SK-N-SH treated with all-trans-retinoic acid at 6 μM for 48 hours (cell line): ENCODE results near the gene WDR62.
A peak's percentile ranks its signal among the peaks of the same experiment; 100 is the strongest.

ENCODE experiments used
- ATAC-seq: fragments of 200-7000 bp; cut with Tn5 transposase; 3 replicates; pipeline ENCODE4 v1.9.1; 2020; ENCODE audit warnings: mild to moderate bottlenecking, moderate library complexity
- ARNTL ChIP-seq: fragments of 450-650 bp; formaldehyde crosslinking; IDR thresholded peaks from 2 replicates; pipeline ENCODE4 v1.5.0; 2020; ENCODE audit warnings: low read depth, mild to moderate bottlenecking, moderate library complexity, borderline replicate concordance
- BACH2 ChIP-seq: fragments of 250-450 bp; sonication (Bioruptor Pico); IDR thresholded peaks from 2 replicates; pipeline ENCODE4 v1.9.0; 2021; ENCODE audit warnings: mild to moderate bottlenecking, borderline replicate concordance
- CSDC2 ChIP-seq: fragments of 250-450 bp; sonication (Bioruptor Pico); IDR thresholded peaks from 2 replicates; pipeline ENCODE4 v1.5.0; 2020; ENCODE audit warnings: mild to moderate bottlenecking, moderate library complexity
- ESRRG ChIP-seq: fragments of 250-450 bp; sonication (Bioruptor Pico); IDR thresholded peaks from 2 replicates; pipeline ENCODE4 v1.6.1; 2021; ENCODE audit warnings: mild to moderate bottlenecking
- GLIS3 ChIP-seq: fragments of 250-450 bp; sonication (Bioruptor Pico); IDR thresholded peaks from 2 replicates; pipeline ENCODE4 v1.5.0; 2020; ENCODE audit warnings: mild to moderate bottlenecking, moderate library complexity
- ISL1 ChIP-seq: fragments of 250-450 bp; sonication (Bioruptor Pico); IDR thresholded peaks from 2 replicates; pipeline ENCODE4 v2.1.2; 2022; ENCODE audit warnings: mild to moderate bottlenecking, moderate library complexity
- OSR1 ChIP-seq: fragments of 250-450 bp; sonication (Bioruptor Pico); IDR thresholded peaks from 2 replicates; pipeline ENCODE4 v1.8.0; 2022; ENCODE audit warnings: moderate library complexity, mild to moderate bottlenecking, inconsistent platforms
- PPARA ChIP-seq: fragments of 250-450 bp; sonication (Bioruptor Pico); IDR thresholded peaks from 2 replicates; pipeline ENCODE4 v1.5.0; 2020; ENCODE audit warnings: mild to moderate bottlenecking, borderline replicate concordance
- RARB ChIP-seq: fragments of 250-450 bp; sonication (Bioruptor Pico); IDR thresholded peaks from 2 replicates; pipeline ENCODE4 v1.8.0; 2021; ENCODE audit warnings: mild to moderate bottlenecking, moderate library complexity
- TCF4 ChIP-seq: fragments of 250-450 bp; sonication (Bioruptor Pico); IDR thresholded peaks from 2 replicates; pipeline ENCODE4 v1.8.0; 2021; ENCODE audit warnings: mild to moderate bottlenecking, moderate library complexity, borderline replicate concordance
- ZFP3 ChIP-seq: fragments of 250-450 bp; sonication (Bioruptor Pico); IDR thresholded peaks from 2 replicates; pipeline ENCODE4 v1.5.0; 2020; ENCODE audit warnings: mild to moderate bottlenecking, moderate library complexity
- ZFP30 ChIP-seq: fragments of 450-650 bp; formaldehyde crosslinking; IDR thresholded peaks from 2 replicates; pipeline ENCODE4 v1.5.0; 2022; ENCODE audit warnings: mild to moderate bottlenecking, moderate library complexity
- ZNF565 ChIP-seq: fragments of 450-650 bp; formaldehyde crosslinking; conservative IDR thresholded peaks from 2 replicates; pipeline ENCODE4 v1.5.0; 2020; ENCODE audit warnings: low read depth, mild to moderate bottlenecking, moderate library complexity
- ZNF70 ChIP-seq: fragments of 450-650 bp; formaldehyde crosslinking; IDR thresholded peaks from 2 replicates; pipeline ENCODE4 v1.5.0; 2020; ENCODE audit warnings: mild to moderate bottlenecking, moderate library complexity
- ZNF8 ChIP-seq: fragments of 450-650 bp; formaldehyde crosslinking; IDR thresholded peaks from 2 replicates; pipeline ENCODE4 v1.5.0; 2020; ENCODE audit warnings: mild to moderate bottlenecking, moderate library complexity
- TF ChIP-seq, protein P1 (sequence below): fragments of 250-450 bp; sonication (Bioruptor Pico); IDR thresholded peaks from 2 replicates; pipeline ENCODE4 v1.5.0; 2020; ENCODE audit warnings: mild to moderate bottlenecking, moderate library complexity
- TF ChIP-seq, protein P2 (sequence below): fragments of 250-450 bp; sonication (Bioruptor Pico); IDR thresholded peaks from 2 replicates; pipeline ENCODE4 v1.5.1; 2021; ENCODE audit warnings: mild to moderate bottlenecking, moderate library complexity
- TF ChIP-seq, protein P3 (sequence below): fragments of 250-450 bp; sonication (Bioruptor Pico); IDR thresholded peaks from 2 replicates; pipeline ENCODE4 v1.8.0; 2021; ENCODE audit warnings: low read depth, mild to moderate bottlenecking, moderate library complexity, borderline replicate concordance
- TF ChIP-seq, protein P4 (sequence below): fragments of 250-450 bp; sonication (Bioruptor Pico); IDR thresholded peaks from 2 replicates; pipeline ENCODE4 v1.5.1; 2020; ENCODE audit warnings: low read depth, mild to moderate bottlenecking, moderate library complexity
- TF ChIP-seq, protein P5 (sequence below): fragments of 250-450 bp; sonication (Bioruptor Pico); IDR thresholded peaks from 2 replicates; pipeline ENCODE4 v1.8.0; 2020; ENCODE audit warnings: mild to moderate bottlenecking, moderate library complexity, borderline replicate concordance

The WDR62 gene

DNA sequence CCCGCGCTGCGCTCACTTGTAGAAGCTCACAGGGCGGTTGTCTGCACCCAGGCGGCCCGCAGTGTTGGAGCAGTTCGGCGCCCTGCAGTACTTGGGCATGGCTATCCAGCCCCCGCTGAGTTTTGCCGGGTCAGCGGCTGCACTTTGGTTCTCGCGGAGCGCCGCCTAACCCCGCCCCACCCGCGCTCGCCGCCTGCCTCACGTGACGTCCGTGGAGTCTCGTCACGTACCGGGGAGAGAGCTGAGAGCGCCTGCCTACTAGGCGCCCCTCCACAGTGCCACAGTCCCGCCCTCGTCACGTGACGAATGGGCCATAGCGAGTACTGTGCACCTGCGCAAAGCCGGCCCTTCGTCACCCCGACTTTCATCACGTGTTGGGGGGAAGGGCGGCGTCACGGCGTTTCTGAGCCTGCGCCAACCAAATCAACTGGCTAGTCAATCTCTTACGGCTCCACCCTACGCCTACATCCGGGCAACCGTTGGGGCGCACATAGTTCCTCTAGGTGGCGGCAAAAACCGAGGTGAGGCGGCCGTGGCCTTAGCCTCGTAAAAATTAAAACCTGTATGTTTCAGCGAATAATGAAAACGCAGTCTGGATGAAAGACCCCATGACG lies 471 bp upstream of the WDR62 start, which contains the start of gene THAP8:
Gene THAP8, minus strand, starts transcription at position 167 of the 614 bp plus-strand sequence. Its CDS starts 68 bp downstream, at position 99.
- peak; percentile 90 for ATAC-seq

DNA sequence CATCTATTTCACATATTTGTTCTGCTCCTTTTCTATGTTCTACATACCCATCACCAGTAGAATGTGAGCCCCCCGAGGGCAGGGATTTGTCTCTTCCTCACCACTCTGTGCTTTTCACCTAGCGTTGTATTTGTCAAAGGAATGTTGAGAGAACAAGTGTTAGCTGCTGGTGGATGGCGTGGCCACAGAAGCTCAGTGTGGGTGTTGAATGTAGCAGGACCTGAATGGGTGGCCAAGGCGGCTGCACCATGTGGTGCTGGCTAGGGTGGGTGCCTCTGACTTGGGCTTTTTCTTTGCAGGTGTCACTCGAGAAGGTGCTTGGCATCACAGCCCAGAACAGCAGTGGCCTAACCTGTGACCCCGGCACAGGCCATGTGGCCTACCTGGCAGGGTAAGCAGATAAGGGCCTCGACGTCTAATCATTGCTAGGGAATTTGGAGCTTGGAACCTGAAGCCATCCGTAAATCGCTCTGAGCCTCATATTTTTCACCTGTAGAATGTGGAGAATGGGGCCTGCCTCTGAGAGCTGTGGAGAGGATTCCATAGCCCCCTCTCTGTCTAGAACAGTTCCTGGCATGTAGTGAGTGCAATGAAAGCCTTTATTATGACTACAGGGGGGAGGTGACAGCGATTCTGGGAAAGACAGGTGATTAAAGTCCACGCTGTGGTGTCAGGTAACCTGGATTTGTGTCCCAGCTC lies 3.9 kb downstream of the WDR62 start:
- TF ChIP-seq, protein P1, sequence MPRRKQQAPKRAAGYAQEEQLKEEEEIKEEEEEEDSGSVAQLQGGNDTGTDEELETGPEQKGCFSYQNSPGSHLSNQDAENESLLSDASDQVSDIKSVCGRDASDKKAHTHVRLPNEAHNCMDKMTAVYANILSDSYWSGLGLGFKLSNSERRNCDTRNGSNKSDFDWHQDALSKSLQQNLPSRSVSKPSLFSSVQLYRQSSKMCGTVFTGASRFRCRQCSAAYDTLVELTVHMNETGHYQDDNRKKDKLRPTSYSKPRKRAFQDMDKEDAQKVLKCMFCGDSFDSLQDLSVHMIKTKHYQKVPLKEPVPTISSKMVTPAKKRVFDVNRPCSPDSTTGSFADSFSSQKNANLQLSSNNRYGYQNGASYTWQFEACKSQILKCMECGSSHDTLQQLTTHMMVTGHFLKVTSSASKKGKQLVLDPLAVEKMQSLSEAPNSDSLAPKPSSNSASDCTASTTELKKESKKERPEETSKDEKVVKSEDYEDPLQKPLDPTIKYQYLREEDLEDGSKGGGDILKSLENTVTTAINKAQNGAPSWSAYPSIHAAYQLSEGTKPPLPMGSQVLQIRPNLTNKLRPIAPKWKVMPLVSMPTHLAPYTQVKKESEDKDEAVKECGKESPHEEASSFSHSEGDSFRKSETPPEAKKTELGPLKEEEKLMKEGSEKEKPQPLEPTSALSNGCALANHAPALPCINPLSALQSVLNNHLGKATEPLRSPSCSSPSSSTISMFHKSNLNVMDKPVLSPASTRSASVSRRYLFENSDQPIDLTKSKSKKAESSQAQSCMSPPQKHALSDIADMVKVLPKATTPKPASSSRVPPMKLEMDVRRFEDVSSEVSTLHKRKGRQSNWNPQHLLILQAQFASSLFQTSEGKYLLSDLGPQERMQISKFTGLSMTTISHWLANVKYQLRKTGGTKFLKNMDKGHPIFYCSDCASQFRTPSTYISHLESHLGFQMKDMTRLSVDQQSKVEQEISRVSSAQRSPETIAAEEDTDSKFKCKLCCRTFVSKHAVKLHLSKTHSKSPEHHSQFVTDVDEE: no peak
- TF ChIP-seq PPARA (CRISPR knock-in tag) (no peak), ISL1 (CRISPR knock-in tag) (no peak), CSDC2 (CRISPR knock-in tag) (no peak), ZNF565 (CRISPR knock-in tag) (no peak), ZFP30 (CRISPR knock-in tag) (no peak), BACH2 (CRISPR knock-in tag) (no peak), ZFP3 (no peak)
- TF ChIP-seq, protein P2, sequence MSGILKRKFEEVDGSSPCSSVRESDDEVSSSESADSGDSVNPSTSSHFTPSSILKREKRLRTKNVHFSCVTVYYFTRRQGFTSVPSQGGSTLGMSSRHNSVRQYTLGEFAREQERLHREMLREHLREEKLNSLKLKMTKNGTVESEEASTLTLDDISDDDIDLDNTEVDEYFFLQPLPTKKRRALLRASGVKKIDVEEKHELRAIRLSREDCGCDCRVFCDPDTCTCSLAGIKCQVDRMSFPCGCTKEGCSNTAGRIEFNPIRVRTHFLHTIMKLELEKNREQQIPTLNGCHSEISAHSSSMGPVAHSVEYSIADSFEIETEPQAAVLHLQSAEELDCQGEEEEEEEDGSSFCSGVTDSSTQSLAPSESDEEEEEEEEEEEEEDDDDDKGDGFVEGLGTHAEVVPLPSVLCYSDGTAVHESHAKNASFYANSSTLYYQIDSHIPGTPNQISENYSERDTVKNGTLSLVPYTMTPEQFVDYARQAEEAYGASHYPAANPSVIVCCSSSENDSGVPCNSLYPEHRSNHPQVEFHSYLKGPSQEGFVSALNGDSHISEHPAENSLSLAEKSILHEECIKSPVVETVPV (CRISPR knock-in tag): no peak
- ATAC-seq: no peak

More for the DNA sequence above, 471 bp upstream of the WDR62 start, which contains the start of gene THAP8:
- TF ChIP-seq TCF4 (CRISPR knock-in tag): no peak
- TF ChIP-seq, protein P3, sequence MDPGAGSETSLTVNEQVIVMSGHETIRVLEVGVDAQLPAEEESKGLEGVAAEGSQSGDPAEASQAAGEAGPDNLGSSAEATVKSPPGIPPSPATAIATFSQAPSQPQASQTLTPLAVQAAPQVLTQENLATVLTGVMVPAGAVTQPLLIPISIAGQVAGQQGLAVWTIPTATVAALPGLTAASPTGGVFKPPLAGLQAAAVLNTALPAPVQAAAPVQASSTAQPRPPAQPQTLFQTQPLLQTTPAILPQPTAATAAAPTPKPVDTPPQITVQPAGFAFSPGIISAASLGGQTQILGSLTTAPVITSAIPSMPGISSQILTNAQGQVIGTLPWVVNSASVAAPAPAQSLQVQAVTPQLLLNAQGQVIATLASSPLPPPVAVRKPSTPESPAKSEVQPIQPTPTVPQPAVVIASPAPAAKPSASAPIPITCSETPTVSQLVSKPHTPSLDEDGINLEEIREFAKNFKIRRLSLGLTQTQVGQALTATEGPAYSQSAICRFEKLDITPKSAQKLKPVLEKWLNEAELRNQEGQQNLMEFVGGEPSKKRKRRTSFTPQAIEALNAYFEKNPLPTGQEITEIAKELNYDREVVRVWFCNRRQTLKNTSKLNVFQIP (CRISPR knock-in tag): no peak
- TF ChIP-seq, protein P4, sequence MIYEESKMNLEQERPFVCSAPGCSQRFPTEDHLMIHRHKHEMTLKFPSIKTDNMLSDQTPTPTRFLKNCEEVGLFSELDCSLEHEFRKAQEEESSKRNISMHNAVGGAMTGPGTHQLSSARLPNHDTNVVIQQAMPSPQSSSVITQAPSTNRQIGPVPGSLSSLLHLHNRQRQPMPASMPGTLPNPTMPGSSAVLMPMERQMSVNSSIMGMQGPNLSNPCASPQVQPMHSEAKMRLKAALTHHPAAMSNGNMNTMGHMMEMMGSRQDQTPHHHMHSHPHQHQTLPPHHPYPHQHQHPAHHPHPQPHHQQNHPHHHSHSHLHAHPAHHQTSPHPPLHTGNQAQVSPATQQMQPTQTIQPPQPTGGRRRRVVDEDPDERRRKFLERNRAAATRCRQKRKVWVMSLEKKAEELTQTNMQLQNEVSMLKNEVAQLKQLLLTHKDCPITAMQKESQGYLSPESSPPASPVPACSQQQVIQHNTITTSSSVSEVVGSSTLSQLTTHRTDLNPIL (CRISPR knock-in tag): no peak
- no peak; the same call in 1 of the 2 replicates for TF ChIP-seq ARNTL (CRISPR knock-in tag)
- no peak for TF ChIP-seq ESRRG (CRISPR knock-in tag)
- TF ChIP-seq GLIS3 (CRISPR knock-in tag): no peak
- TF ChIP-seq CSDC2 (CRISPR knock-in tag): no peak
- no peak for TF ChIP-seq ZNF70 (CRISPR knock-in tag)
- no peak for TF ChIP-seq OSR1 (CRISPR knock-in tag)
- TF ChIP-seq BACH2 (CRISPR knock-in tag): no peak
- no peak for TF ChIP-seq RARB (CRISPR knock-in tag)
- TF ChIP-seq, protein P2 (CRISPR knock-in tag): no peak
- TF ChIP-seq, protein P5, sequence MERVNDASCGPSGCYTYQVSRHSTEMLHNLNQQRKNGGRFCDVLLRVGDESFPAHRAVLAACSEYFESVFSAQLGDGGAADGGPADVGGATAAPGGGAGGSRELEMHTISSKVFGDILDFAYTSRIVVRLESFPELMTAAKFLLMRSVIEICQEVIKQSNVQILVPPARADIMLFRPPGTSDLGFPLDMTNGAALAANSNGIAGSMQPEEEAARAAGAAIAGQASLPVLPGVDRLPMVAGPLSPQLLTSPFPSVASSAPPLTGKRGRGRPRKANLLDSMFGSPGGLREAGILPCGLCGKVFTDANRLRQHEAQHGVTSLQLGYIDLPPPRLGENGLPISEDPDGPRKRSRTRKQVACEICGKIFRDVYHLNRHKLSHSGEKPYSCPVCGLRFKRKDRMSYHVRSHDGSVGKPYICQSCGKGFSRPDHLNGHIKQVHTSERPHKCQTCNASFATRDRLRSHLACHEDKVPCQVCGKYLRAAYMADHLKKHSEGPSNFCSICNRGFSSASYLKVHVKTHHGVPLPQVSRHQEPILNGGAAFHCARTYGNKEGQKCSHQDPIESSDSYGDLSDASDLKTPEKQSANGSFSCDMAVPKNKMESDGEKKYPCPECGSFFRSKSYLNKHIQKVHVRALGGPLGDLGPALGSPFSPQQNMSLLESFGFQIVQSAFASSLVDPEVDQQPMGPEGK (CRISPR knock-in tag): no peak
- TF ChIP-seq ZNF8 (CRISPR knock-in tag): no peak
- TF ChIP-seq, all 23 proteins: peak for 0
